NT2/D1 (cell line): ENCODE data around the gene HMX3.

Source experiments
- SUZ12 ChIP-seq: IDR thresholded peaks from 2 replicates; pipeline ENCODE4 v1.6.1; 2011; ENCODE audit not compliant: insufficient read length, insufficient read depth; ENCODE audit errors: extremely low read depth
- YY1 ChIP-seq: IDR thresholded peaks from 2 replicates; pipeline ENCODE4 v1.6.1; 2011; ENCODE audit not compliant: insufficient read length, insufficient read depth
- ZNF274 ChIP-seq: IDR thresholded peaks from 2 replicates; pipeline ENCODE4 v1.6.1; 2011; ENCODE audit warnings: mild to moderate bottlenecking, low read depth, low read length

DNA sequence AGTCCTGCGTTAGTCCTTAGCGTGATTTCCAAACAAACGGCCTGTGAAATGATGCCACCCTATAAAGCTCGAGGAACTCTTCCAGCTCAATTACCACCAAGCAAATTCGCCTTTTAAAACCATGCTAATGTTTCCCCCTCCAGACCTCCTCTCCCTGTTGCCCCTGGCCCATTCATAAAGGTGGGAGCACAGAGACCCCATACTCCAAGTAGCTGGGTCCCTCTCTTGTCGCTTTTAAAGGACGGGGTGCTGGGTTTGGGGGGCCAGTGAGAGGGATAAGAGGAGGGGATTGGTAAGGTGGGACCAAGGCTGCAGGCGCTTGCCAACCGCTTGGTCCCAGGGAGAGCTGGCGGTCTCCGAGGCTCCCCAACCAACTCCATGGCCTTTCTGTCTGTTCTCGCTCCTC, 13.4 kb downstream of the HMX3 start:
- TF ChIP-seq YY1 (no peak), ZNF274 (no peak), SUZ12 (no peak)
